Hematopoietic multipotent progenitor cell treated with erythropoietin and hydrocortisone succinate and interleukin-3 and kit ligand, for 8 days (in vitro differentiated cells): ENCODE results near the gene PPDPF.

ENCODE experiments used
- DNase-seq: peaks from one replicate; pipeline ENCODE4 v3.0.0-alpha.2; 2015

PPDPF gene

DNA sequence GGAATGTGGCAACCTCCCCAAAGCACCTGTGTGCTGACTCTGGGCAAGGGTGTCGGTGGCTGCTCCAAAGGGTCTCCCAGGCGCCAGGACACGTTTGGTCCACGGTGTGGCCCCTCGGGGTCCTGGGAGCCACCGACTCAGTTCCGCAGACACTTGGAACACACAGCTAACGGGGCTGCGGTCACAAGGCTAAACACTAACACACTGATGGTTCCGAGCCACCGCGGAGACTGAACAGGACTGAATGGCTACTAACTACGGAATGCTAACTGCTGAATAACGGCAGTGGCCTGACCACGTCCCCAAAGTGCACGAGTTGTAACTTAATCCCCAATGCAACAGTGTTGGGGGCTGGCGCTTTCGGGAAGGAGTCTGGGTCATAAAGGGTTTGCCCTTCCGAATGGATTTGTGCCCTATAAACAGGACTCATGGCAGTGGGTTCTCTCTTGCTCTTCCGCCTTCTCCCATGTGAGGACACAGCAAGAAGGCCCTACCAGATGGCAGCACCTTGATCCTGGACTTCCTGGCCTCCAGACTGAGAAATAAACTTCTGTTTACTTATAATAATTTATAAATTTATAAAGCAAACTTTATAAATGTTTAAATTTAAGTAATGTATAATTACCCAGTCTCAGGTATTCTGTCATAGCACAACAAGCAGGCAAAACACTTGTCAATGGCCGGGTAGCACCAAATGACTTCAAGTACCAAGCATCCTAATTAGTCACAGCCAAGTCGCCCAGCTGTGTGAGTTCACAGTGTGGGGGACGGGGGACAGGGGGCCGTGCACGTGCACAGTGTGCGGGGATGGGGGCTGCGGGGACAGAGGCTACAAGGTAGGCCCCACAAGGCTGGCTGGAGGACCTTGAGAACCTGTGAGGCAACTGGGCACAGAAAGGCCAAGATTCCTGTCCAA lies 19.4 kb upstream of the PPDPF start:
- no peak for DNase-seq

DNA sequence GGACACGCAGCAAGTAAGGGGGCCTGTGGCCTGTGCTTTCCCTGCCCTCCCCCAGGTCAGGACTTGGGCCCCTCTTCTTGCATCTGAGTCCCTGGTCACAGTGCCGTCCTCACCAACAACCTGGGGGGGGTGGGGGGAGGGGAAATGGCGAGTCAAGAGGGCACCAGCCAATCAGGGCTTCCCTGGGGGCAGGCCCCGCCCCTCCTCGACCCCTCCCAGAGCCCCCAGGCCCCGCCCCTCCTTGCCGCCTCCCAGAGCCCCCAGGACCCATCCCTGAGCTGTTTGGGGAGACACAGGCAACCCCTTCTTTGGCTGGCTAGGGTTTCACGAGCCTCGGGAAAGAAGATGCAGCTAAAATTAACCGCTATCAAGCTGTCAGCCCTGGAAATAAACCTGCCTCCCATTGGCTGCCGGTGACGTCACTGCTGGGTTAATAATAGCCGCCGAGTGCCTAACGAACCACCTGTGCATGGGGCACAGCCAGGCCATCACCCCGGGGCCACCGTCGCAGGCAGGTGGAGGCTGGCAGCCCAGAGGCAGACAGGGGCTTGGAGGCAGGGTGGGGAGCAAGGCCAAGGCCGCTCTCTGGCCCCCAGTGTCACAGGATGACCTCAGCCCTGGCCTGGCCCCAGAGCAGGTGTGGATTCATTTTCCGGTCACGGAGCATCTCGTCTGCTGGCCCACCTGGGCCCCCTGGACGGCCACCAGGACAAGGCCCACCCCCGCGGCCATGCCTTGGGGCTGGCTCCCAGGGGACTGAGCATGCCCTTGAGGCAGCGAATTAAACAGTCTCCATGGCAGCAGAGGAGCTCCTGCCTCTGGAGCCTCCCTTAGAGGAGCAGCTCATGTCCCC lies 18.5 kb upstream of the PPDPF start:
- no peak for DNase-seq

DNA sequence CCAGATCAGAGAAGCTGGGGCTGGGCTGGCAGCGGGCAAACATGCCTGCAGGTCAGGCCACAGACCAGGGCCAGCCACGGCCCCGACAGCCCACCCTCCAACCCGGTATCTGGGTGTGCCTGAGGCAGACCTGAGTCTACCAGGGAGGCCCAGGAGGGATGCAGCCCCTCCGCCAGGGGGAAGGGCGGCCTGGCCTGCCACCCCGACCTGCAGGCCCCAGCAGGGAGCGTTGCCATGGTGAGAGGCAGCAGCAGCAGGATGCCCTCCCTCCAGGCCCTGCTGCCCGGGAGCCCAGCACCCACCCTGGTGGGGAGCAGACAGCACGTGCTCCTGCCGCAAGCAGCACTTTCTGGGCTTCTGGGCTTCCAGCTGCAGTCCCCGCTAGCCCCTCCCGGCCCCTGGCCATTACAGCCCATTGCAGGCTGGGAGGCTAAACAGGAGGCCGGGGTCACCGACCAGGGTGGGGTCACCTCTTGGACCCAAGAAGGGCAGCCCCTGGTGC lies 17.8 kb upstream of the PPDPF start:
- DNase-seq: no peak

DNA sequence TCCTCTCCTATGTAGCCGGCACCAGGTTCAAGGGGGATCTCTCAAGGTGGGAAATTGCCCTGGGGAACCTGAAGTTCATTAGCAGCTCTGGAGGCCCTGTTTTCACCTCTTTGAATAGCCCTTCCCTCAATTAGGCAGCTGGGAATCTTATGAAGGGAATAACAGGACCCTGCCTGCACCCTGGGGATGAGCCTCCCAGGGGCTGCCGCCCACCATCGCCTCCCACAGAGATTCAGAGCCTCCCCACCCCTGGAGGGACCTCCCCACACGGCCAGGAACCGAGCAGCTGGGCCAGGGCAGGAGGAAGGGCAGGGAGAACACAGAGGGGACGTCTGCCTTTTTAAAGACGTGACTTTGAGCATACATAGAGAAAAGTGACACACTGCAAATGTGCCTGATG lies 17.0 kb upstream of the PPDPF start:
- no peak for DNase-seq

DNA sequence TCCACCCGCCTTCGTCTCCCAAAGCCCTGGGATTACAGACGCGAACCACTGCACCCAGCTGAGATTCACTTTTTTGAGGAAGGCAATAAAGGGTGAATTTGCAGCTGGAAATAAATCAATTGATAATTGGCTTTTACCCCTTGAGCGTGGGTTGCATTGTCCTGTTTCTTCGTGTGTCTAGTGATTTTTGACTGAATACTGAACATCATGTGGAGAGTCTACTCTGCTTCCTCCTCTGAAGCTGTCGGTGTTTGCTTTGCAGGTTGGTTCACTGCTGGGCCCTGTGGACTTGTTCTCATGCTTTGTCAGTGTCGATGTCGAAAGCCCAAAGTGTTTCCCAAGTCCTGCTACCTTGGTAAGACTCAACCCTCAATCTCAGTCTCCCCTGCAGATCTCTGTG lies 15.9 kb upstream of the PPDPF start:
- no peak for DNase-seq

DNA sequence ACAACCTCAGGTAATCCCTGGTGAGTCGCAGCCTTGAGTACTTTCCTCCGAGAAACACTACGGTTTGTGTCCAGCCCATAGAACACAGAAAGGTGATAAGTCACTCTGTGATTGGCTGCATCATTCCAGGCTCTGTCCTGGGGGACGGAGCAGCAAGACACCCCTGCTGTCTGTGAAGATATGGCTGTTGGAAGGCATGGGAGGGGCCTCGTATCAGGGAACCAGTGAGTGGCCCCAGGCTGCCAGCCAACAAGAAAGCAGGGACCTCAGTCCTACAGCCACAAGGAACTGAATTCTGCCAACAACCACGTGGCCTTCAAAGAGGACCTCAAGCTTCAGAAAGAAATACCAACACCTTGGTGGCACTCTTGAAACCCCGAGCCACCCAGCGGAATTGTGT lies 15.3 kb upstream of the PPDPF start:
- no peak for DNase-seq

DNA sequence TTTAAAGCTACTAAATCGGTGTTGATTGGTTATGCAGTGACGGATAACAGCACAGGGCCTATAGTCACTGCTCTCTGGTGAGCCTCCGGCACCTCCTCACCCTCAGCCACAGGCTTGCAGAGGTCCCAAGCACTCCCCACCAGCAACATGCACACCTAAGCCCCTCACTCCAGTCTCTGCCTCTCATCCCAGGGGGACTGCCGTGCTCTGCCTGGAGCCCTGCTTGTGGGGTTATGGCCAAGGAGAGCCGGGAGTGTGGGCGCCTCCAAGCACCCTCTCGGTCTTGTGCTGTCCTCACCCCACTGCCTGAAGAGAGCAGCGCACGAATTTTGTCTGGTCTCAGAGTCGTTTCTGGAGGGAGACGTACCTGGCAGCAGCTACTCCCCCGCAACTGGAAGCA lies 14.8 kb upstream of the PPDPF start:
- no peak for DNase-seq

DNA sequence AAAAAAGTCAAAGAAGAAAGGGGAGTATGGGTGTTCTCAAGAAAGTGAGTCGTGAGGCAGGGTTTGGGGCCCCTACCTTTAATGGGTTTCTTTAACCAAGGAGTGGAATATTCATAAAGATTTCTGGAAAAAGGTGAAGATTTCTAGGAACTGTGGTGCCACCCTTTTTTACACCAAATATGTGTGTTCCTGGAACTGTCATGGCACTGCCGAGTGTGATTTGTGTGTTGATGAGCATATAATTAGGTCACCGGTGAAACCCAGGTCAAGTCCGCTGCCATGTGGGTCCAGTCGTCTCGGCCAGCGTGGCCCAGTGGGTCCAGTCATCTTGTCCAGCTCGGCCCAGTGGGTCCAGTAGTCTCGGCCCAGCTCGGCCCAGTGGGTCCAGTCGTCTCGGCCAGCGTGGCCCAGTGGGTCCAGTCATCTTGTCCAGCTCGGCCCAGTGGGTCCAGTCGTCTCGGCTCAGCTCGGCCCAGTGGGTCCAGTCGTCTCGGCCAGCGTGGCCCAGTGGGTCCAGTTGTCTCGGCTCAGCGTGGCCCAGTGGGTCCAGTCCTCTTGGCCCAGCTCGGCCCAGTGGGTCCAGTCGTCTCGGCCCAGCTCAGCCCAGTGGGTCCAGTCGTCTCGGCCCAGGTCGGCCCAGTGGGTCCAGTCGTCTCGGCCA lies 13.4 kb upstream of the PPDPF start:
- no peak for DNase-seq

DNA sequence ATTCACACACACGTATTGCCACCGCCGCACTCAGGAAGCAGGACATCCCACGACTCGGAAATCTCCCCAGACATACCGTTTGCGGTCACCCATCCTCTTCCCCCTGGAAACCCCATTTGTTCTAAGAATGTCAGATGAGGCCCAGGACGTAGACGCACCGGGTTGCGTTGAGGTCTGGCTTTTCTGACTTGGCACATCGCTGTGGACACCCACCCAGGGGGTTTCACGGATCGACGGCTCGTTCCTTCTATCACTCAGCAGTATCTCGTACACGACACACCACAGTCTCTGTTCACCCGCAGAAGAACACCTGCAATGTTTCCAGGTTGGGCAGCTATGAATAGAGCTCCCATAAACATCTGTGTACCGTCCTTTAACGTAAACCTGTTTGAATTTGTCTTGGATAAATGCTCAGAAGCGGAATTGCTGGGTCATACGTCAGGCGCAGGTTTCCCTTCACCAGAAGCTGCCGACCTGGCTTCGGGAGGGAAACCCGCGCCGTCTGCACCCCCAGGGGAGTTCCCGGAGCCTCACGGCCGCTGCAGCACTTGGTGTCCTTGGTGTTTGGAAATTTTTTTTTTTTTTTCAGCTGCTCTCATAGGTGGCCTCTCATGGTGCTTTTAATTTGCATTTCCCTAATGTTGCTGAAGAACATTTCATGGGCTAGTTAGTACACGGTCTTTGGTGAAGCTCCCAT lies 12.3 kb upstream of the PPDPF start:
- no peak for DNase-seq

DNA sequence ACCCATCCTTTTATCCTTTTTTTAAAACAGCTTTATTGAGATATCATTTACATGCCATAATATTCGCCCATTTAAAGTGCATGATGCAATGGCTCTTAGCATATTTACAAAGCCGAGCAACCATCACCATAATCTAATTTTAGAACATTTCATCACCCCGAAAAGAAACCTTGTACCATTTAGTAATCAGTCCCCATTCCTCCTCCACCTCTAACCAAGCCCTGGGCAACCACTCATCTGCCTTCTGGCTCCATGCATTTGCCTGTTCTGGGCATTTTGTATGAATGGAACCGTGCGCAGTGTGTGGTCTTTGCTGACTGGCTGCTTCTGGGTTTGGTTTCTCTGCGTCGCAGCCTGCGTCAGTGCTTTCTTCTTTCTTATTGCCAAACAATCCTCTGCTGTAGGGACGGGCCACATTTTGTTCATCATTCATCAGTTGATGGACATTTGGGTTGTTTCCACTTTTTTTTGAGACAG lies 11.4 kb upstream of the PPDPF start:
- DNase-seq: no peak

DNA sequence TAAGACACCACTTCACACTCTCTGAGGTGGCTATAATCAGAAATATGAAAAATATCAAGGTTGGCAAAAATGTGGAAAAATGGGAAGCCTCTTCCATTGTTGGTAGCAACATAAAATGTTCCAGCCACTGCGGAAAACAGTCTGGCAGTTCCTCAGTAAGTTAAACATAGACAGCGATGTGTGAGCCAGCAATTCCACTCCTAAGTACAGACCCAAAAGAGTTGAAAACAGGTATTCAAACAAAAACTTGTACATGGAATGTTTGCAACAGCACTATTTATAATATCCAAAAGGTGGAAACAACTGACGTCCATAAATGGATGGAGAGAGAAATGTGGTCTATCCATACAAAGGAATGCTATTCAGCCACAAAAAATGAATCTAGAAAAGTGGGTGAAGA lies 7.4 kb upstream of the PPDPF start:
- DNase-seq: no peak

DNA sequence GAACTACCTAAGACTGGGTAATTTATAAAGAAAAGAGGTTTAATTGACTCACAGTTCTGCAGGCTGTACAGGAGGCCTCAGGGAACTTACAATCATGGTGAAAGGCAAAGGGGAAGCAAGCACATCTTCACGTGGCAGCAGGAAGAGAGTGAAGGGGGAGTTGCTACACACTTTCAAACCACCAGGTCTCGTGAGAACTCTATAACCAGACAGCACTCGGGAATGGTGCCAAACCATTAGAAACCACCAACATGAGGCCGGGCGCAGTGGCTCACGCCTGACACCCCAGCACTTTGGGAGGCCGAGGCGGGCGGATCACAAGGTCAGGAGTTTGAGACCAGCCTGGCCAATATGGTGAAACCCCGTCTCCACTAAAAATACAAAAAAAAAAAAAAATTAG lies 6.0 kb upstream of the PPDPF start:
- DNase-seq: peak; percentile 70

DNA sequence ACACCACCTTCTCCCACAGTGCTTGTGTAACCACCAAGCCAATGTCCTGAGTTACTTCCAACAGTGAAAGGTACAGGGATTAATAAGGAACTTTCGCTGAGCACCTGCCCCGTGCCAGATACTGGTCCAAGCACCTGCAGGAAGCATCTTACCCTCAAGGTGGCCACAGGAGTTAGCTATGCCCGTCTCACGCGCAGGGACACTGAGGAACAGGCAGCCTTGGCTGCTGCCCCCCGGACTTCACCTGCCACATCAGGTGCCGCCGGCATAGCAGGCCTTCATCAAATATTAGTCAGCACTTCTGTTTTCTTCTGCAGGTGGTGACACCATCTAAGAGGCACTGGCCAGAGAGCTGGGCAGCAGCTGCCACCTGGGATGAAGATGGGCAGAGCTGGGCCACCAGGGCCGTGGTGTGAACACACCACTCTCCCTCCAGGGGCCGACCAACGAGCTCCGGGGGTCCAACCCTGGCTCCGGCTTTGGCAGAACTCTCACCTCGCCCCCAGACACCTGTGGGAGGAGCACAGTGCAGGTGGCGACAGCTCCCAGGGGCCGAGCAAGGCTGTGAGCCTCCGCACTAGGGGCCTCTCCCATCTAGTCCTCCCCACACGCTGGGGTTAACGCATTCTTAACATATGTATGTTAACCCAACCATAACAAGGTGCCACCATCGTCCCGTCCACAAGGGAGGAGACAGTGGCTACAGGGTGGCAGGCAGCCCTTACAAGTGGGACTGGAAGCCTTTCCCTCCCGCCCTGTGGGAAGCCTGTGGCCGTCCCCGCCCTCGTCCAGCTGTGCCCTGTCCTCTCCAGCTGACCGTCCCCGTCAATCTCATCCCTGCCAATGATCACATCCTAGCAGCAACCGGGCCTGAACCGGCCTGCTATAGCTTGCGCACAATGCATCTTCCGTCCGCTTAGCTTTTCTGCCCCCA lies 2.9 kb upstream of the PPDPF start:
- no peak for DNase-seq

DNA sequence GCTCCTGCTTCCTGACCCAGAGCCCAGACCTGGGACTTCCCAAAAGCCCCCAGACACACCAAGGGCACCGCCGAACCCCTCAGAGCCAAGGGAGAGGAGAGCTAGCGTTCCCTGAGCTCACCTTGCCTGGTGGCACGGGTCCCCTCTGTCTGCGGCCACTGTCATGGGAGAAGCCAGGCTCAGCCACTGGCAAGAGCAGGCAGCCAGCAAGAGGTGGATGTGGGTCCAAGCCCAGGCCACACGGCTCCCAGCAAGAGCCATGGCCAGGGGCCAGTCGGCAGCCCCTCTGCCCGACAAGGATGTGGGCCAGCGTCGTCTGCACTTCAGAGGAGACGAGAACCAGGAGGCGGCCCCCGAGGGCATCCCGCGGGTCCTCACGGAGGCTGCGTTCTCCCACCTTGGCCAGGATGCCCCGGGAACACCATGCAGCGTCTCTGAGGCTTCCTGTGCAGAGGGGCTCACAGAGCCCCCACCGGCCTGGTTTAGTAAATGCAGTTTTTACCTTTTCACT lies 2.2 kb upstream of the PPDPF start:
- DNase-seq: no peak

DNA sequence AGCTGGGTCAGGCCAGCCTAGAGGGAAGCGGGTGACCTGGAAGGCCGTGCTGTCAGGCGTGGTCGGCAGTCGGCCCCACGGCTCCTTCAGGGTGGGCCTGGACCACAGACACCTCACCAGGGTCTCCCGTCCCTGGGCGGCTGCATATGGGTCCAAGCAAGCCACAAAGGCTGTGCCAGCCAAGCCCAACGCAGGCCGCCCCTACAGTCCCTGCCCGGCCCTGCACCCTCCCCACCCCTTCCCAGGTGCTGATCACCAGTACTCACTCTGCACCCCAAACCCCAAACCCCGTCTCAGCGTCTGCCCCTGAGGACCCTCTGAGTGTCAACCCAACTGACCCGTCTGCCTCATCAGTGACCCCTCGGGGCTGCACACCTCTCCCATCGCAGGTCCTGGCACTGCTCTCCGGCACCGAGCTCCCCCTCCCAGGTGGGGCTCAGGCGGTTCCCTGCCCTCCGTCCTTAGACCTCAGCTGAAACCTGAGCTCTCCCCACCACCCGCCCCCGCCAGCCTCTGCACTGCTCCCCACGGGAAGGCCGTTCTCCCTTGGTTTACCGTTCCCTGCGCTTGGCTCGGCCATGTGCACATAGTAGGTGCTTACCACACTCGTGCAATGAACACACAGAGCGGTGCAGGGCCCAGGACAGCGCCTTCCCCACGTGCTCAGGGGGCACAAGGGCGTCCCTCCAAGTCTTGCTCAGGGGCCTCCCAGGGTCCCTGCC lies 1.5 kb upstream of the PPDPF start:
- no peak for DNase-seq

DNA sequence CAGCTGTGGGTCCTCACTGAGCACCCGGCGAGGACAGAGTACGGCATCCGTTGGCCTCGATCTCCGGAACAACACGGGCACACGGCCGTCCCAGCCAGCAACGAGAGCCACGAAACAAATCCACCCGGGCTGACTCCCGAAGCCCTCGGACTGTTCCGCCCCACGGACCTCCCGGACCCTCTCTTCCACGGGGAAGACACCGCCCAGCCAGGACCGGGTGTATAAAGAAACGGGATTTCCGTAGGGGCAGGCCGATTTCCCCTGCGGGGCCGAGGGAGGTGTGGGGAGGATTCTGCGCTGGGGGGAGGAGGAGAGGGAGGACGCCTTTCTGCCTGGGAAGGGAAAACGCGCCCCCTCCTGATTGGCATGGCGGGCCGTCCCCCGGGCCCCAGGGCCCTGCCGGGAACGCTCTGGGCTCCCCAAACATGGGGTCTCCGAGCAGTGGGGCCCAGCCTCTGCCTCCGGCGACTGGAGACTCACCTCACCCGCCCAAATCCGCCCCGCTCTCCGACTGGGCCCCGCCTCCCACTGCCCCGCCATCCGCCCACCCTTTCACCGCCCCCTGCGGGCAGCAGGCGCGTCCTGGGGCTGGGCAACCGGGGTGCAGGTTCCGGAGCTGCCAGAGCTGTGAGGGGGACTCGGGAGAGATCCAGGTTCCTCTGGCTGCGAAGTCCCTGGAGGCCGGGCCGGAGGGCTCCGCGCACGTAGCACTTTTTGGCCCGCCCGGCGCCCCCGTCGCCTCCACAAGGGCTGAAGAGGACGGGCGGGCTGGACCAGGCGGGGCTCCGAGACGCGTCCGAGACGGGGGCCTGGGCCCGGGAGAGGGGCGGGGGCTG lies 679 bp upstream of the PPDPF start:
- DNase-seq: peak; percentile 15

DNA sequence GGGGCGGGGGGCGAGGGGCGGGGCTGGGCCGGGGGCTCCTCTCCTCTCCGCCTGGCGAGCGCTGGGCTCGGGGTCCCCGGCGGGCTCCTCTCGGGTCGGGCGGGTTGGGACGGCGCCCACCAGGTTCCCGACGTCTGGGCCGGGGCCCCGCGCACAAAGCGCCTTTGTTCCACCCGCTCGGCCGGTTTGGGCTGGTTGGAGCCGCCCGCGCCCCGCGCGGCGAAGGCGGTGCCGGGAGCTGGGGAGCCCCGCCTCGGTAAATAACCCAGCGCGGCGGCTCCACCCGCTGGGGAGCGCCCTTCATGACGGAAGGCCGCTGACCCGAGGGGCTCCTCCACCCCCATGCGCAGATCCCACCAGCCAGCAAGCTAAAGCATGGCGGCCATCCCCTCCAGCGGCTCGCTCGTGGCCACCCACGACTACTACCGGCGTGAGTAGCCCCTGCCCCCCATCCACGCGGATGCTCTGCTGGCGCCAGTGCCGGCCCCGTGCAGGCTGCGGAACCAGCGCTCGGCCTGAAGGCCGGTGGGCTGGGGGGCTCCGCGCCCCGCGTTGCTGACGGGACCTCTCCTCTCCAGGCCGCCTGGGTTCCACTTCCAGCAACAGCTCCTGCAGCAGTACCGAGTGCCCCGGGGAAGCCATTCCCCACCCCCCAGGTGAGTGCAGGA lies 503 bp downstream of the PPDPF start:
- peak; percentile 70 for DNase-seq

DNA sequence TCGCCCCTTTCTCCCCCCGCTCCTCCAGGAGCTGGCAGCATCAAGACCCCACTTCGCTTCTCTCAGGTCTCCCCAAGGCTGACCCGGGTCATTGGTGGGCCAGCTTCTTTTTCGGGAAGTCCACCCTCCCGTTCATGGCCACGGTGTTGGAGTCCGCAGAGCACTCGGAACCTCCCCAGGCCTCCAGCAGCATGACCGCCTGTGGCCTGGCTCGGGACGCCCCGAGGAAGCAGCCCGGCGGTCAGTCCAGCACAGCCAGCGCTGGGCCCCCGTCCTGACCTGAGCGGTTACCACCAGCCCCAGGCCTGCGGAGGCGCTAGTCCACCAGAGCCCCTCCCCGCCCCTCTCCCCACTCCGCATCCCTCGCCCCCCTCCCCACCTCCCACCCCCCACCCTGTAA lies 1.0 kb downstream of the PPDPF start:
- no peak for DNase-seq
